GM21367 (cell line): ENCODE data around the gene C19orf44.
"Not testable (repeated sequence)": the region's sequence is repeated elsewhere in the genome, so short reads cannot be mapped to it uniquely, and the experiment has no call there.

Source experiments
- ATAC-seq: cut with Tn5 transposase; IDR thresholded peaks from one replicate; pipeline ENCODE4 v1.9.1; 2021; ENCODE audit not compliant: unreplicated experiment

C19orf44 gene

GRCh38 chr19:16495982-16496612 lies at the start of gene C19orf44, which contains the start of gene CALR3:
C19orf44 (plus strand) TSS chr19:16496394; CDS start chr19:16500793, 4,399 bp downstream.
CALR3 (minus strand) TSS chr19:16496167; CDS start chr19:16496129, 38 bp downstream.
- peak; percentile 91 for ATAC-seq

- no peak for ATAC-seq
Observed at GRCh38 chr19:16446724-16447368, 49.3 kb upstream of the C19orf44 start.

- ATAC-seq = not testable (repeated sequence)
Observed at GRCh38 chr19:16448872-16449271, 47.3 kb upstream of the C19orf44 start.

GRCh38 chr19:16449330-16449961 lies 46.7 kb upstream of the C19orf44 start:
- peak; percentile 31 for ATAC-seq

DNA sequence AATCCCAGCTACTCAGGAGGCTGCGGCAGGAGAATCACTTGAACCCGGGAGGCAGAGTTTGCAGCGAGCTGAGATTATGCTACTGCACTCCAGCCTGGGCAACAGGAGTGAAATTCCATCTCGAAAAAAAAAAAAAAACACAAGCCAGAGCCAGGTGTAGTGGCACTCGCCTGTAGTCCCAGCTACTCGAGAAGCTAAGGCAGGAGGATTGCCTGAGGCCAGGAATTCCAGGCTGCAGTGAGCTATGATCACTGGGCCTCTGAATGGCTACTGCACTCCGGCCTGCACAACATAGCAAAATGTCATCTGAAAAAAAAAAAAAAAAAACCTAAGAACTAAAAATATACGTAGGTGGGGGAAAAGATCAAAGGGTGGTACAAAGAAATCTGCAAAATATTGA lies 43.9 kb upstream of the C19orf44 start:
- no peak for ATAC-seq

DNA sequence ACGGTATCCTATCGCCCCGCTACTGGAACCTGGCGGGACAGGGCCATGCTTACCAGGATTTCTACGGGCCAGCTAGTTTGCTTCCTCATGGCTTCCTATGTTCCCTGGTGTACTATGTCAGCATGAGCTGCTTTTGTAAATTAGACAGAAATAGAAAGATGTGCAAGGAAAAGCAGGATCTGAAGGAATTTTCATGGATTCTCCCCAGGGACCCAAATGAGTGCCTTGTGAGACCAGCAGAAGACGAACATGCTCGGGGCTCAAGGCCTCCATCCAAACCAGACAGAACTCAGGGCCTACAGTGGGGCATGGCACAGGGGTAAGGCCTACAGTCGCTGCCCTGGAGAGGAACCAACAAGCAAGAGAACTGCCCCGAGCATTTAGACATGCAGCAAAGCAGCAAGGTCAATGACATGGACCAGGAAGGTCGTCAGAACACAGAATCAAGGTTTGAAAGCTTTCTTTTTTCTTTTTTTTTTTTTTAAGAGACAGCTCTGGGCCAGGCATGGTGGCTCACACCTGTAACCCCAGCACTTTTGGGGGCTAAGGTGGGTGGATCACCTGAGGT lies 41.8 kb upstream of the C19orf44 start:
- no peak for ATAC-seq

DNA sequence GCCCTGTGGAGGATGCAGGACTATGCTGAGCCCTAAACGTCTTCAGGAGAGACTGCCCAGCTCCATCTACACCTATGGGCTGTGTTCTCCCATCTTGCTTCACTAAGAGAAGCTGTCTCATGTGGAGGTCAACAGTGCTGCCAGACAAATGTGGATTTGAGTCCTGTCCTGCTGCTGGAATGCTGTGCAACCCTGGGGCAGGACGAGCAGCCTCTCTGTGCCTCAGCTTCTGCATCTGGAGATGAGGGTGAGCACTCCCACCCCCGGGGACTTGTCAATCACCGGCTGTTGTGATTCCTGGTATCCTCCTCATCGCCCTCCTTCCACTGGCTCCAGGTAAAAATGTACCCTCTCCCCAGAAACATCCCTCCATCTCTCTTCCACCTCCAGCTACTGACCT lies 40.7 kb upstream of the C19orf44 start:
- no peak for ATAC-seq

DNA sequence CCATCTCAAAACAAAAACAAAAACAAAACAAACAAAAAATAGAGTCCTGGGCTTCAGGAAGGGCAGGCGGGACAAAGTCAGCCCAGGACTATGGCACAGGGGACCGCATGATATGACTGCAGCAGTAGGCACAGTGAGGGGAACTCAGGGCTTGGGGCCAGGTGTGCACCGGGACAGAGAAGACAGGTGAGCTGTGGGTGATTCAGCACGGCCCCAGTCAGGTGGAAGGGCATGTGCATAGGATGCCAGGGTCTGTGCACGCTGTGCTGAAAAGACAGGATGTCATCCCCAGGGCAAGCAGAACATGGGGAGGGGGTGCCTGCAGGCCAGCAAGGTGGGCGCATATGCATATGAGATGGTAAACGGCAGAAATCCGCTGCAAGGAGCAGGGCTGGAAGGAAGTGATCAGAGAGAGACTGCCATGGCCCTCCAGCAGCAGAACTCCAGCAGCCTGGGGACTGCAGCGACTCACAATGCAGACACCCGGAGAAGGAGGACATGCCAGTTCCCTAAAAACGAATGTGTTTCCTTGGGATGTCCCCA lies 39.5 kb upstream of the C19orf44 start:
- ATAC-seq = no peak

DNA sequence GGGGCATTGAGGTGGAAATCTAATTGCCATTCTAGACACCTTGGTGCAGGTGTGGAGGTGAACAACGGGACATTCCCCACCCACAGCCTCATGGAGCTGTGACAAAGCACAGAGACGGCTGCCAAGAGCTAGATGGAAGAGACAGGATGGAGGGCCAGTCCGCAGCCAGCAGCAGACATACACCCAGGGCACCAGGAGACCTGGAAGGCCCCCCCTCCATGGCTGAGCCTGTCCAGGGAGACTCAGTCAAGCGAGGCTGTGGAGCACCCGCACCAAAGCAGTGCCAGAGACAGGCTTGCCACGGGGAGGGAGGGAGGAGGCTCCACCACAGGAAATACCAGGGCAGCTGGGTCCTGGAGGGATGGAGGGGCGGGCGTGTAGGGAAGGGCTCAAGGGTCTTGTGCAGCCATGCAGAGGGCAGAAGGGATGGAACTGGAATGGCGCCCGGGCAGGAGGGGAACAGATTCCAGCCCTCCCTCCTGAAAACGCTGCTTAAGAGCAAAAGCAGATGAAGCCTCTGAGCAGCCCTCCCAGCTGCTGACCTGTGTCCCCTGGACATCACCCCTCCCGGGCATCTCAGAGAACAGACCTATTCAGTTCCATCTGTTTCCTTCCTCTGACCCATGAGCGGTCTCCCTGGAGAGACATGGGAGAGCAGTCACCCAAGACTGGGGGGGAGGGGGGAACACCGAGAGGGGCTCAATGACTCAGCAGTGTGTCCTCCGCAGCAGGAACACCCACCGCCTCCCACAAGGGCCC lies 38.8 kb upstream of the C19orf44 start:
- ATAC-seq = no peak

- no peak for ATAC-seq
Observed at GRCh38 chr19:16457954-16458331, 38.3 kb upstream of the C19orf44 start.

- no peak for ATAC-seq
Observed at GRCh38 chr19:16458391-16459341, 37.5 kb upstream of the C19orf44 start.

- ATAC-seq = no peak
Observed at GRCh38 chr19:16459680-16460079, 36.5 kb upstream of the C19orf44 start.

DNA sequence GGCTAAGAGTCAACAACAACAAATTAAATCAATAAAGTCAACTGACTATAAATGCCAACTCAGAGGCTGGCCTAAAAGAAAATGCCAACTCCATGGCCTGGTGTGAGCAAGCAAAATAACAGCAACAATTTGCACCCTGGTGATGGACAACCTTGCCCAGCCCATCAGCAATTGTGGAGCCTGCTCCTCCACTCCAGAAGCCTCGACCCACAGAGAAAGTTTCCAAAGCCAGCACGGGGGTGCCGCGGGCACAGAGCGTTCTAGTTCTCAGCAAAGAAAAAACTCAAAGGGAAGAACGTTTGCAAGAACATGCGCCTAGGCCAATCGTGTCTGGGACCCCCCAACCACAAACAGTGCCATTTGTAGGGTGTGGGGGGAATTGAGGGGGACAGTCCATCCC lies 35.7 kb upstream of the C19orf44 start:
- no peak for ATAC-seq

GRCh38 chr19:16461630-16462051 lies 34.6 kb upstream of the C19orf44 start:
- no peak for ATAC-seq

- no peak for ATAC-seq
Observed at GRCh38 chr19:16462757-16463250, 33.4 kb upstream of the C19orf44 start.

- ATAC-seq = no peak
Observed at GRCh38 chr19:16463341-16463990, 32.7 kb upstream of the C19orf44 start.

GRCh38 chr19:16463991-16464575 lies 32.1 kb upstream of the C19orf44 start:
- ATAC-seq = no peak

DNA sequence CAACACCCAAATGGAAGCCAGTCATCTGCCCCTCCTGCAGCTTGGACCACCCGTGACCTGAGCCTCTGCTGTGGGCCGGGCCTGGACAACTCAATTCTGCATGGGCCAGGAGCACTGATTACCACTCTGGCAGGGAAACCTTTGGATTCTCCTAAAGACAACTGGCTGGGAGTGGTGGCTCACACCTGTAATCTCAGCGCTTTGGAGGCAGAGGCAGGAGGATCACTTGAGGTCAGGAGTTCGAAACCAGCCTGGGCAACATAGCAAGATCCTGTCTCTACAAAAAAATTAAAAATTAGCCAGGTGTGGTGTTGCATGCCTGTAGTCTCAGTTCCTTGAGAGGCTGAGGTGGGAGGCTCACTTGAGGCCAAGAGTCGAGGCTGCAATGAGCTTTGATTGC lies 31.0 kb upstream of the C19orf44 start:
- no peak for ATAC-seq
